KOPT-K1 (cell line): Measurements from ENCODE around the gene CYBC1.
A peak's percentile ranks its signal among the peaks of the same experiment; 100 is the strongest.

ENCODE experiments used
- H3K27ac ChIP-seq: fragments of 200-600 bp; sonication (generic); 2 replicates; pipeline ENCODE4 v1.5.1; 2016; ENCODE audit warnings: antibody characterized with exemption, mild to moderate bottlenecking, low read depth, low read length; ENCODE audit not compliant: poor library complexity, severe bottlenecking
- H3K36me3 ChIP-seq: fragments of 200-600 bp; sonication (generic); 2 replicates; pipeline ENCODE4 v1.5.1; 2017; ENCODE audit warnings: antibody characterized with exemption, mild to moderate bottlenecking, low read length, moderate library complexity; ENCODE audit not compliant: insufficient read depth
- H3K9me3 ChIP-seq: fragments of 200-600 bp; sonication (generic); 2 replicates; pipeline ENCODE4 v1.5.1; 2017; ENCODE audit warnings: antibody characterized with exemption, low read length, mild to moderate bottlenecking; ENCODE audit not compliant: insufficient read depth, poor library complexity, severe bottlenecking

The CYBC1 gene

GRCh38 chr17:82436601-82437324, 13.8 kb downstream of the CYBC1 start:
- H3K9me3 ChIP-seq, result no peaks in the 10 kb centered on the region
- no peak overlapping the region for H3K27ac ChIP-seq
- peaks cover 58% of the 10 kb centered on the region for H3K36me3 ChIP-seq

- Histone ChIP-seq H3K9me3 (no peaks in the 10 kb centered on the region), H3K27ac (no peak overlapping the region), H3K36me3 (peaks cover 49% of the 10 kb centered on the region)
Observed at GRCh38 chr17:82435601-82436583, 14.7 kb downstream of the CYBC1 start.

GRCh38 chr17:82435103-82435502, 15.4 kb downstream of the CYBC1 start:
- Histone ChIP-seq H3K36me3 (peaks cover 41% of the 10 kb centered on the region; the same call in 1 of the 2 replicates), H3K27ac (no peak overlapping the region), H3K9me3 (no peaks in the 10 kb centered on the region)

- Histone ChIP-seq H3K27ac (no peak overlapping the region), H3K9me3 (no peaks in the 10 kb centered on the region), H3K36me3 (peaks cover 36% of the 10 kb centered on the region; the same call in 1 of the 2 replicates)
Observed at GRCh38 chr17:82434216-82434565, 16.4 kb downstream of the CYBC1 start.

- Histone ChIP-seq H3K36me3 (peaks cover 36% of the 10 kb centered on the region; the same call in 1 of the 2 replicates), H3K27ac (no peak overlapping the region), H3K9me3 (no peaks in the 10 kb centered on the region)
Observed at GRCh38 chr17:82433560-82434215, 16.9 kb downstream of the CYBC1 start.

- Histone ChIP-seq H3K36me3 (peaks cover 19% of the 10 kb centered on the region; the same call in 1 of the 2 replicates), H3K9me3 (no peaks in the 10 kb centered on the region), H3K27ac (no peak overlapping the region)
Observed at GRCh38 chr17:82432017-82432416, 18.5 kb downstream of the CYBC1 start.

GRCh38 chr17:82429824-82430223, 20.7 kb downstream of the CYBC1 start:
- Histone ChIP-seq H3K9me3 (no peaks in the 10 kb centered on the region), H3K36me3 (no peaks in the 10 kb centered on the region; the same call in 1 of the 2 replicates), H3K27ac (no peak overlapping the region)

GRCh38 chr17:82428546-82428945, 22.0 kb downstream of the CYBC1 start:
- Histone ChIP-seq H3K9me3 (no peaks in the 10 kb centered on the region), H3K36me3 (no peaks in the 10 kb centered on the region; the same call in 1 of the 2 replicates), H3K27ac (no peak overlapping the region)

GRCh38 chr17:82424863-82425159, 25.7 kb downstream of the CYBC1 start:
- Histone ChIP-seq H3K27ac (no peak overlapping the region), H3K9me3 (no peaks in the 10 kb centered on the region), H3K36me3 (peaks cover 27% of the 10 kb centered on the region; the same call in 1 of the 2 replicates)

GRCh38 chr17:82424001-82424862, 26.3 kb downstream of the CYBC1 start:
- Histone ChIP-seq H3K9me3 (no peaks in the 10 kb centered on the region), H3K27ac (no peak overlapping the region), H3K36me3 (peaks cover 27% of the 10 kb centered on the region; the same call in 1 of the 2 replicates)

GRCh38 chr17:82419540-82419939, 31.0 kb downstream of the CYBC1 start:
- Histone ChIP-seq H3K9me3 (no peaks in the 10 kb centered on the region), H3K36me3 (peaks cover 27% of the 10 kb centered on the region; the same call in 1 of the 2 replicates), H3K27ac (peak overlapping the region; percentile 71)

GRCh38 chr17:82418001-82418986, 32.3 kb downstream of the CYBC1 start, which contains the start of the genes HEXD and OGFOD3:
HEXD (plus strand) TSS chr17:82418347; CDS start chr17:82419800, 1,453 bp downstream.
OGFOD3 (minus strand) TSS chr17:82418586; CDS start chr17:82418485, 101 bp downstream.
- Histone ChIP-seq H3K27ac (peak within 1 kb of the TSS; percentile 71), H3K36me3 (peaks cover 33% of the 10 kb centered on the region), H3K9me3 (no peaks in the 10 kb centered on the region)

- no peaks in the 10 kb centered on the region for H3K9me3 ChIP-seq
- no peak overlapping the region for H3K27ac ChIP-seq
- peaks cover 29% of the 10 kb centered on the region for H3K36me3 ChIP-seq
Observed at GRCh38 chr17:82416771-82417170, 33.8 kb downstream of the CYBC1 start.
